B cell (primary cell): ENCODE measurements around the gene AGPAT3. TPM values are rescaled to one million over a fixed set of nuclear protein-coding genes. Genes with fewer than 3 reads are reported as not detected.

Source experiments
- ATAC-seq: fragments of 200-7000 bp; cut with Tn5 transposase; one replicate; pipeline ENCODE4 v1.10.0; 2021; ENCODE audit warnings: low read depth, mild to moderate bottlenecking, moderate number of reproducible peaks, moderate library complexity
- CTCF ChIA-PET: fragments of 350-600 bp; sonication (Branson Sonifier 250); formaldehyde crosslinking; loops from one replicate; lab custom pipeline; 2021; ENCODE audit warnings: antibody characterized with exemption, inconsistent platforms; lab: Charles Lee
- POLR2A ChIA-PET: fragments of 350-600 bp; sonication (Branson Sonifier 250); formaldehyde crosslinking; loops from one replicate; lab custom pipeline; 2021; ENCODE audit warnings: antibody characterized with exemption; lab: Charles Lee
- DNase-seq: peaks from one replicate; pipeline ENCODE4 v3.0.0; 2013
- H2AFZ ChIP-seq: 2 replicates; pipeline ENCODE4 v1.6.1; 2012; ENCODE audit warnings: mild to moderate bottlenecking, low read depth, low read length; ENCODE audit not compliant: insufficient read depth, poor library complexity, severe bottlenecking
- H3K27ac ChIP-seq, 2 donors: 1 replicate in 1 of 2; 2 replicates in 1 of 2; pipeline ENCODE4 v1.5.1; 2012 to 2013; ENCODE audit warnings: low read length in 2 of 2, mild to moderate bottlenecking in 2 of 2, moderate library complexity in 1 of 2
- H3K27me3 ChIP-seq, 4 experiments: fragments of 200-600 bp in 1 of 4; sonication (generic) in 1 of 4; replicated peaks in 1 of 4; 1 replicate in 2 of 4; 2 replicates in 2 of 4; pipeline versions ENCODE4 v1.6.1 to v1.7.0; 2013 to 2016; ENCODE audit warnings: low read length in 3 of 4, mild to moderate bottlenecking in 2 of 4, mixed read lengths in 1 of 4, moderate library complexity in 1 of 4; ENCODE audit not compliant: insufficient read depth in 4 of 4, control insufficient read depth in 3 of 4; ENCODE audit errors: control extremely low read depth in 1 of 4
- H3K36me3 ChIP-seq, 2 experiments: replicated peaks in 1 of 2; 1 replicate in 1 of 2; 2 replicates in 1 of 2; pipeline versions ENCODE4 v1.6.1 to v1.7.1; 2013; ENCODE audit warnings: low read length in 1 of 2; ENCODE audit not compliant: insufficient read depth in 2 of 2, control insufficient read depth in 1 of 2; ENCODE audit errors: control extremely low read depth in 1 of 2, extremely low read depth in 1 of 2
- H3K4me1 ChIP-seq, 2 donors: fragments of 200-600 bp in 1 of 2; sonication (generic) in 1 of 2; 1 replicate in 1 of 2; 2 replicates in 1 of 2; pipeline versions ENCODE4 v1.5.1 to v1.6.1; 2013 to 2017; ENCODE audit warnings: low read length in 2 of 2; ENCODE audit not compliant: control insufficient read depth in 2 of 2, insufficient read depth in 2 of 2
- H3K4me2 ChIP-seq: replicated peaks from 2 replicates; pipeline ENCODE3; 2012; ENCODE audit warnings: mild to moderate bottlenecking, low read depth, low read length; ENCODE audit not compliant: poor library complexity, severe bottlenecking
- H3K4me3 ChIP-seq, 5 experiments: fragments of 200-600 bp in 1 of 5; sonication (generic) in 1 of 5; 1 replicate in 3 of 5; 2 replicates in 2 of 5; pipeline versions ENCODE4 v1.5.1 to v1.7.0; 2011 to 2016; ENCODE audit warnings: low read length in 4 of 5, mild to moderate bottlenecking in 4 of 5, low read depth in 2 of 5, control low read depth in 1 of 5, moderate library complexity in 1 of 5; ENCODE audit not compliant: insufficient read depth in 1 of 5; ENCODE audit errors: control extremely low read depth in 1 of 5, extremely low read depth in 1 of 5
- H3K79me2 ChIP-seq: fragments of 200-600 bp; sonication (generic); one replicate; pipeline ENCODE4 v1.6.0; 2016; ENCODE audit warnings: low read length; ENCODE audit not compliant: control insufficient read depth, insufficient read depth
- H3K9ac ChIP-seq: fragments of 200-600 bp; sonication (generic); 2 replicates; pipeline ENCODE4 v1.6.1; 2017; ENCODE audit warnings: mild to moderate bottlenecking, low read length, moderate library complexity
- H3K9me3 ChIP-seq, 3 donors: one replicate each; pipeline versions ENCODE4 v1.6.1 to v1.7.1; 2013; ENCODE audit warnings: low read length in 2 of 3; ENCODE audit not compliant: control insufficient read depth in 2 of 3, insufficient read depth in 1 of 3; ENCODE audit errors: control extremely low read depth in 1 of 3
- H4K20me1 ChIP-seq: 2 replicates; pipeline ENCODE4 v1.6.0; 2012; ENCODE audit warnings: mild to moderate bottlenecking, low read length; ENCODE audit not compliant: insufficient read depth, control insufficient read depth, poor library complexity, severe bottlenecking
- H3K27ac Mint-ChIP-seq: one replicate; pipeline ENCODE4 v1.8.0; 2021; ENCODE audit warnings: mixed read lengths
- H3K27me3 Mint-ChIP-seq: one replicate; pipeline ENCODE4 v1.8.0; 2021; ENCODE audit warnings: mixed read lengths
- H3K4me1 Mint-ChIP-seq: one replicate; pipeline ENCODE4 v1.8.0; 2021; ENCODE audit warnings: mixed read lengths
- H3K4me3 Mint-ChIP-seq: one replicate; pipeline ENCODE4 v1.8.0; 2021; ENCODE audit warnings: mixed read lengths
- H3K9me3 Mint-ChIP-seq: one replicate; pipeline ENCODE4 v1.8.0; 2022; ENCODE audit warnings: mixed read lengths; ENCODE audit not compliant: insufficient read depth
- CTCF ChIP-seq: fragments of 200-600 bp; IDR thresholded peaks from one replicate; pipeline ENCODE4 v1.8.0; 2022; ENCODE audit warnings: antibody characterized with exemption, mild to moderate bottlenecking
- EZH2 ChIP-seq: IDR thresholded peaks from 2 replicates; pipeline ENCODE4 v1.6.1; 2012; ENCODE audit warnings: borderline replicate concordance, low read depth, mild to moderate bottlenecking, moderate library complexity, low read length; ENCODE audit not compliant: insufficient read depth, poor library complexity, severe bottlenecking
- WGBS: methylation state at CpG from one replicate; pipeline ENCODE4 v1.1.5; 2013; ENCODE audit warnings: missing lambda C conversion rate; ENCODE audit not compliant: insufficient coverage; 5-methylcytosine and 5-hydroxymethylcytosine counted together
- intact Hi-C: fragments of 100-400 bp; cut with micrococcal nuclease; formaldehyde crosslinking; loops from one replicate; pipeline ENCODE4 v1.10.0; 2022
- polyA plus RNA-seq: library from polyadenylated mRNA; depleted of rRNA; stranded (reverse); fragments of >200 nt; gene quantifications from 2 replicates; pipeline ENCODE4 v1.2.3, GENCODE V29; 2012
- total RNA-seq, 2 donors: library from RNA; stranded (reverse); fragments of 120-200 nt in 1 of 2; gene quantifications; 1 replicate in 1 of 2; 2 replicates in 1 of 2; pipeline versions ENCODE4 v1.2.3 to v1.2.4, GENCODE V29; 2013 to 2022

Gene AGPAT3
- total and polyA plus RNA-seq, 2 donors (not counting 1 experiment from before 2014, with no cell fraction given), result 14.3 to 49.3 TPM

GRCh38 chr21:43995521-43996105 lies 130.6 kb downstream of the AGPAT3 start:
- no peak overlapping the region for H3K27ac Mint-ChIP-seq
- peaks cover 0 to 8% (median 0%) of the 10 kb centered on the region in 3 donors for H3K9me3 ChIP-seq
- H3K4me1 ChIP-seq, result no peaks in the 10 kb centered on the region
- intact Hi-C loops, result no loop called here
- no peak overlapping the region for H2AFZ ChIP-seq
- H3K4me2 ChIP-seq, result no peak overlapping the region
- H3K79me2 ChIP-seq, result no peaks in the 10 kb centered on the region
- ChIA-PET POLR2A (no interaction called here), CTCF (no interaction called here)
- no peak overlapping the region for H3K4me3 ChIP-seq
- ATAC-seq, result no peak
- TF ChIP-seq EZH2 (no peak), CTCF (no peak)
- peaks cover 0 to 6% (median 1%) of the 10 kb centered on the region in 4 experiments for H3K27me3 ChIP-seq
- DNase-seq, result no peak
- H3K4me3 Mint-ChIP-seq, result no peak overlapping the region
- 86% methylated on average over 18 of the region's 18 CpGs for WGBS
- no peaks in the 10 kb centered on the region for H3K4me1 Mint-ChIP-seq
- H4K20me1 ChIP-seq, result no peaks in the 10 kb centered on the region
- no peaks in the 10 kb centered on the region for H3K9me3 Mint-ChIP-seq
- no peaks in the 10 kb centered on the region for H3K36me3 ChIP-seq
- no peak overlapping the region for H3K9ac ChIP-seq
- peaks cover 7% of the 10 kb centered on the region for H3K27me3 Mint-ChIP-seq
- no peak overlapping the region for H3K27ac ChIP-seq
